Activated naive CD4-positive, alpha-beta T cell treated with anti-CD3 and anti-CD28 coated beads for 36 hours (primary cell): ENCODE results near the gene MEX3A. TPM values are rescaled to one million over a fixed set of nuclear protein-coding genes. Genes with fewer than 3 reads are reported as not detected.
A peak's percentile ranks its signal among the peaks of the same experiment; 100 is the strongest.
"Not testable (repeated sequence)": the region's sequence is repeated elsewhere in the genome, so short reads cannot be mapped to it uniquely, and the experiment has no call there.

Experiments used
- CTCF ChIA-PET: fragments of 350-600 bp; sonication (Branson Sonifier 250); formaldehyde crosslinking; loops from one replicate; lab custom pipeline; 2021; ENCODE audit warnings: antibody characterized with exemption; lab: Charles Lee
- DNase-seq: peaks from one replicate; pipeline ENCODE4 v3.0.0-alpha.2; 2020
- H3K27ac Mint-ChIP-seq: one replicate; pipeline ENCODE4 v1.8.0; 2021; ENCODE audit warnings: mild to moderate bottlenecking, mixed read lengths
- H3K27me3 Mint-ChIP-seq: one replicate; pipeline ENCODE4 v1.8.0; 2021; ENCODE audit warnings: low read depth, mixed read lengths
- H3K36me3 Mint-ChIP-seq: one replicate; pipeline ENCODE4 v1.8.0; 2021; ENCODE audit warnings: low read depth, mixed read lengths
- H3K4me1 Mint-ChIP-seq: one replicate; pipeline ENCODE4 v1.8.0; 2021; ENCODE audit warnings: low read depth, mixed read lengths
- H3K4me3 Mint-ChIP-seq: one replicate; pipeline ENCODE4 v1.8.0; 2021; ENCODE audit warnings: mild to moderate bottlenecking, moderate library complexity, mixed read lengths
- H3K9me3 Mint-ChIP-seq: one replicate; pipeline ENCODE4 v1.8.0; 2021; ENCODE audit warnings: mixed read lengths
- intact Hi-C: fragments of 100-400 bp; cut with micrococcal nuclease; formaldehyde crosslinking; loops from one replicate; pipeline ENCODE4 v1.15.1; 2023
- total RNA-seq, 2 experiments: library from RNA; stranded (reverse); gene quantifications; one replicate each; pipeline ENCODE4 v1.2.3, GENCODE V29; 2021

The MEX3A gene
- total RNA-seq, 2 experiments from 2014 or later, result 0.22 to 0.36 TPM

GRCh38 chr1:156117414-156118176, 35.3 kb upstream of the MEX3A start:
- Mint-ChIP-seq H3K9me3 (no peaks in the 10 kb centered on the region), H3K4me3 (no peak overlapping the region), H3K27me3 (peaks cover 19% of the 10 kb centered on the region), H3K27ac (no peak overlapping the region), H3K4me1 (peaks cover 39% of the 10 kb centered on the region), H3K36me3 (peaks cover 3% of the 10 kb centered on the region)
- intact Hi-C loops, result no loop called here
- DNase-seq, result no peak
- CTCF ChIA-PET, result interaction anchor here (0.6 to 3.6 kb wide), 4 partner anchors 8 to 51 kb away, joined by 3 to 20 read pairs (median 6); no protein-coding TSS in a partner anchor

GRCh38 chr1:156116731-156117130, 34.5 kb upstream of the MEX3A start:
- intact Hi-C loops, DNase-seq, H3K27ac Mint-ChIP-seq, H3K9me3 Mint-ChIP-seq, H3K36me3 Mint-ChIP-seq: not testable (repeated sequence)
- Mint-ChIP-seq H3K4me1 (peaks cover 39% of the 10 kb centered on the region), H3K27me3 (peaks cover 24% of the 10 kb centered on the region), H3K4me3 (peak overlapping the region; percentile 86)
- CTCF ChIA-PET, result interaction anchor here (6.3 kb wide), 1 partner anchor 12 kb away, joined by 48 read pairs; no protein-coding TSS in a partner anchor

DNA sequence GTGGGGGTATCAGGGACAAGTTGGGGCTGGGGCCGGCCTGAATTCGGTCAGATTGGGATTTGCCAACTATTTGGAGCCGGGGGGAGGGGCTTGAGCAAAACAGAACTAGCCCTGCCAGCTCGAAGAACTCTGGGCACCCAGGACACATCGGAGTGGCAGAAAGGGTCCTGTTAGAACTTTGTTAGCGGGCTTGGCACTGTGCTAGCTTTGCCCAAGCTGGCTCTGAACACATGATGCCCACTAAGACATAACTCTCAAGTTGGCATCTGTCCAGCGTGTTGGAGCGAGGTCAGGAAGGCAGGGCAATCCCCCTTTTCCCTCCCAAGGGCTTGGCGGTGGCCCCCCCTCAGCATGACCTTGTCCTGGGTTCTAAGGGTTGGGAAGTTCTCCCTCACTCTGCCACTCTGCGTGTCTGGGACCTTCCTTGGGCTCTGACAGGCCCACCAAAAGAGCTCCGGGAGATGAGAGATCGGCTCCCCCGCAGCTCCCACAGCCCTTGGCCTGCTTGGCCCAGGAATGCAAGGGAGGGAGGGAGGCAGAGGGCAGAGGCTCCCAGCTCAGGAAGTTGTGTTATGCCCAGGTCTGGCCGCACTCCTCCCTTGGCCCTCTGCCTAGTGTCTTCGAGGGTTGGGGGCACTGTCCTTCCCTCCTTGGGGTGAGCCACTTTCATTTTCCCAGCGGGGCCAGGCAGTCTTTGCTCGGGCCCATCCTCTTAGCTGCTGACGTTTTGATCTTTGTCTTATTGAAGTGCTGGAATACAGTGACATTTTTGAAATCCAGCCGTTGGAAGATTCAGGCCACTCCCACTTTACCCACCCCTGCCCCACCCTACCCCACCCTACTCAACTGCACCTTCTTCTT, 33.5 kb upstream of the MEX3A start:
- Mint-ChIP-seq H3K9me3 (no peaks in the 10 kb centered on the region), H3K27me3 (peaks cover 24% of the 10 kb centered on the region), H3K4me1 (peaks cover 39% of the 10 kb centered on the region), H3K4me3 (peak overlapping the region; percentile 86), H3K36me3 (peaks cover 3% of the 10 kb centered on the region), H3K27ac (peak overlapping the region; percentile 24)
- intact Hi-C loops, result loop anchor here (2.0 kb wide), 1 partner anchor 389 kb away; no protein-coding TSS in a partner anchor
- no peak for DNase-seq
- CTCF ChIA-PET, result interaction anchor here (1.0 to 6.3 kb wide), 5 partner anchors 11 to 109 kb away, joined by 3 to 48 read pairs (median 10); no protein-coding TSS in a partner anchor

DNA sequence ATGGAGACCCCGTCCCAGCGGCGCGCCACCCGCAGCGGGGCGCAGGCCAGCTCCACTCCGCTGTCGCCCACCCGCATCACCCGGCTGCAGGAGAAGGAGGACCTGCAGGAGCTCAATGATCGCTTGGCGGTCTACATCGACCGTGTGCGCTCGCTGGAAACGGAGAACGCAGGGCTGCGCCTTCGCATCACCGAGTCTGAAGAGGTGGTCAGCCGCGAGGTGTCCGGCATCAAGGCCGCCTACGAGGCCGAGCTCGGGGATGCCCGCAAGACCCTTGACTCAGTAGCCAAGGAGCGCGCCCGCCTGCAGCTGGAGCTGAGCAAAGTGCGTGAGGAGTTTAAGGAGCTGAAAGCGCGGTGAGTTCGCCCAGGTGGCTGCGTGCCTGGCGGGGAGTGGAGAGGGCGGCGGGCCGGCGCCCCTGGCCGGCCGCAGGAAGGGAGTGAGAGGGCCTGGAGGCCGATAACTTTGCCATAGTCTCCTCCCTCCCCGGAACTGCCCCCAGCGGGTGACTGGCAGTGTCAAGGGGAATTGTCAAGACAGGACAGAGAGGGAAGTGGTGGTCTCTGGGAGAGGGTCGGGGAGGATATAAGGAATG, 32.8 kb upstream of the MEX3A start:
- Mint-ChIP-seq H3K36me3 (peaks cover 3% of the 10 kb centered on the region), H3K9me3 (no peaks in the 10 kb centered on the region), H3K27ac (peak overlapping the region; percentile 24), H3K27me3 (peaks cover 22% of the 10 kb centered on the region), H3K4me1 (peaks cover 34% of the 10 kb centered on the region), H3K4me3 (peak overlapping the region; percentile 86)
- CTCF ChIA-PET, result interaction anchor here (1.0 to 6.3 kb wide), 5 partner anchors 10 to 110 kb away, joined by 3 to 48 read pairs (median 10); no protein-coding TSS in a partner anchor
- intact Hi-C loops, result loop anchor here (1.0 to 2.0 kb wide), 5 partner anchors 8 to 390 kb away; no protein-coding TSS in a partner anchor
- peak; percentile 42 for DNase-seq

- CTCF ChIA-PET, result interaction anchor here (1.0 to 6.3 kb wide), 5 partner anchors 10 to 111 kb away, joined by 3 to 48 read pairs (median 10); no protein-coding TSS in a partner anchor
- peak; percentile 91 for DNase-seq
- Mint-ChIP-seq H3K4me1 (peaks cover 32% of the 10 kb centered on the region), H3K27me3 (peaks cover 22% of the 10 kb centered on the region), H3K9me3 (no peaks in the 10 kb centered on the region), H3K36me3 (peaks cover 3% of the 10 kb centered on the region), H3K4me3 (peak within 1 kb of the TSS; percentile 86), H3K27ac (peak within 1 kb of the TSS; percentile 50)
- intact Hi-C loops, result loop anchor here (1.0 to 2.0 kb wide), 5 partner anchors 8 to 390 kb away; no protein-coding TSS in a partner anchor
These were observed 32.0 kb upstream of the MEX3A start, which contains the start of gene LMNA for GRCh38 chr1:156114101-156114918. Gene LMNA, plus strand, starts transcription at chr1:156114711. Its CDS starts 208 bp downstream, at chr1:156114919.

- no peaks in the 10 kb centered on the region for H3K9me3 Mint-ChIP-seq
- H3K27ac Mint-ChIP-seq, result no peak overlapping the region
- peaks cover 31% of the 10 kb centered on the region for H3K4me1 Mint-ChIP-seq
- H3K36me3 Mint-ChIP-seq, result peaks cover 3% of the 10 kb centered on the region
- no peak for DNase-seq
- H3K27me3 Mint-ChIP-seq, result peaks cover 20% of the 10 kb centered on the region
- CTCF ChIA-PET, result interaction anchor here (0.7 to 6.3 kb wide), 4 partner anchors 9 to 16 kb away, joined by 3 to 48 read pairs (median 19); no protein-coding TSS in a partner anchor
- no peak overlapping the region for H3K4me3 Mint-ChIP-seq
- intact Hi-C loops, result no loop called here
These were observed 31.2 kb upstream of the MEX3A start for GRCh38 chr1:156113282-156113950.

- H3K4me1 Mint-ChIP-seq, result peaks cover 34% of the 10 kb centered on the region
- intact Hi-C loops, result no loop called here
- H3K27me3 Mint-ChIP-seq, result peaks cover 18% of the 10 kb centered on the region
- DNase-seq, result no peak
- H3K9me3 Mint-ChIP-seq, result no peaks in the 10 kb centered on the region
- H3K4me3 Mint-ChIP-seq, result no peak overlapping the region
- H3K27ac Mint-ChIP-seq, result no peak overlapping the region
- CTCF ChIA-PET, result interaction anchor here (0.7 to 6.3 kb wide), 5 partner anchors 9 to 16 kb away, joined by 3 to 48 read pairs (median 4); no protein-coding TSS in a partner anchor
- H3K36me3 Mint-ChIP-seq, result peaks cover 3% of the 10 kb centered on the region
These were observed 30.2 kb upstream of the MEX3A start for GRCh38 chr1:156112276-156113137.

GRCh38 chr1:156111355-156111962, 29.2 kb upstream of the MEX3A start:
- Mint-ChIP-seq H3K4me1 (peaks cover 41% of the 10 kb centered on the region), H3K27me3 (peaks cover 23% of the 10 kb centered on the region), H3K27ac (no peak overlapping the region), H3K36me3 (peaks cover 3% of the 10 kb centered on the region), H3K4me3 (no peak overlapping the region), H3K9me3 (no peaks in the 10 kb centered on the region)
- CTCF ChIA-PET, result interaction anchor here (1.2 to 6.3 kb wide), 4 partner anchors 11 to 17 kb away, joined by 3 to 48 read pairs (median 19); no protein-coding TSS in a partner anchor
- no peak for DNase-seq
- intact Hi-C loops, result no loop called here

GRCh38 chr1:156110252-156110651, 28.0 kb upstream of the MEX3A start:
- Mint-ChIP-seq H3K4me3 (no peak overlapping the region), H3K9me3 (no peaks in the 10 kb centered on the region), H3K36me3 (no peaks in the 10 kb centered on the region), H3K4me1 (peaks cover 43% of the 10 kb centered on the region), H3K27me3 (peaks cover 19% of the 10 kb centered on the region), H3K27ac (no peak overlapping the region)
- intact Hi-C loops, result no loop called here
- CTCF ChIA-PET, result interaction anchor here (0.6 to 4.8 kb wide), 3 partner anchors 9 to 19 kb away, joined by 3 to 55 read pairs (median 4); no protein-coding TSS in a partner anchor
- DNase-seq, result no peak
